Activated T-helper 2 cell treated with anti-CD3 and anti-CD28 coated beads, Interferon-gamma antibody, Interleukin-2, Interleukin-4, amounts not matched to agents 10 μg/mL and 5 μg/mL and 100 μg/mL, durations not matched to agents 14 hours and 24 hours and 36 hours (primary cell): ENCODE data around the gene KCP. TPM values are rescaled to one million over a fixed set of nuclear protein-coding genes. Genes with fewer than 3 reads are reported as not detected.

Source experiments
- DNase-seq: peaks from one replicate; pipeline ENCODE4 v3.0.0; 2021; ENCODE audit warnings: low spot score
- H3K27ac Mint-ChIP-seq: one replicate; pipeline ENCODE4 v1.8.0; 2021; ENCODE audit warnings: mixed read lengths
- H3K27me3 Mint-ChIP-seq: one replicate; pipeline ENCODE4 v1.8.0; 2021; ENCODE audit warnings: low read depth, mixed read lengths
- H3K36me3 Mint-ChIP-seq: one replicate; pipeline ENCODE4 v1.8.0; 2021; ENCODE audit warnings: low read depth, mixed read lengths
- H3K4me1 Mint-ChIP-seq: one replicate; pipeline ENCODE4 v1.8.0; 2021; ENCODE audit warnings: low read depth, mixed read lengths
- H3K4me3 Mint-ChIP-seq: one replicate; pipeline ENCODE4 v1.8.0; 2021; ENCODE audit warnings: low read depth, mild to moderate bottlenecking, moderate library complexity, mixed read lengths
- H3K9me3 Mint-ChIP-seq: one replicate; pipeline ENCODE4 v1.8.0; 2021; ENCODE audit warnings: mixed read lengths
- intact Hi-C: fragments of 100-400 bp; cut with micrococcal nuclease; formaldehyde crosslinking; loops from one replicate; pipeline ENCODE4 v1.15.1; 2023
- total RNA-seq: library from RNA; stranded (reverse); gene quantifications from 2 replicates; pipeline ENCODE4 v1.2.3, GENCODE V29; 2022

KCP gene
- total RNA-seq, 1 donor from 2014 or later: not detected

GRCh38 chr7:128889121-128889520 lies 21.4 kb downstream of the KCP start:
- Mint-ChIP-seq H3K27me3 (peaks cover 13% of the 10 kb centered on the region), H3K4me1 (no peaks in the 10 kb centered on the region), H3K9me3 (no peaks in the 10 kb centered on the region), H3K36me3 (no peaks in the 10 kb centered on the region), H3K4me3 (no peak overlapping the region), H3K27ac (no peak overlapping the region)
- DNase-seq: no peak
- intact Hi-C loops: loop anchor here (10.0 kb wide), 2 partner anchors 284 to 464 kb away; no protein-coding TSS in a partner anchor

DNA sequence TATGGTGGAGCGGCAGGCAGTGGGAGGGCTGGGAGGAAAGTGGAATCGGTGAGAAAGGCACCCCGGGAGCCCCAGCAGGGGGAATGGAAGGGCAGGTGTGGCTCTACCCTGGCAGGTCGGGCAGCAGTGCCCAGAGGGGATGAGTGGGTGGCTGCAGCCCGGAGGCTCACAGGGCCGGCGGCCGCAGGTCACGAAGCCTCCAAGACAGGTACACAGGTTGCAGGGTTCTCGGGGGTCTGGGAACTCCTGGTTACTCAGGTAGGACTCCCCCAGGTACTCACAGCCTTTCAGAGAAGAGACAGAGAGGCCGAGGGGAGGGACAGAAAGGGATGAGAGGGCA lies 21.8 kb downstream of the KCP start:
- no peaks in the 10 kb centered on the region for H3K4me1 Mint-ChIP-seq
- H3K27ac Mint-ChIP-seq: no peak overlapping the region
- peaks cover 13% of the 10 kb centered on the region for H3K27me3 Mint-ChIP-seq
- DNase-seq: no peak
- H3K9me3 Mint-ChIP-seq: no peaks in the 10 kb centered on the region
- no peaks in the 10 kb centered on the region for H3K36me3 Mint-ChIP-seq
- H3K4me3 Mint-ChIP-seq: no peak overlapping the region
- intact Hi-C loops: loop anchor here (10.0 kb wide), 2 partner anchors 284 to 464 kb away; no protein-coding TSS in a partner anchor

- no peaks in the 10 kb centered on the region for H3K36me3 Mint-ChIP-seq
- peaks cover 13% of the 10 kb centered on the region for H3K27me3 Mint-ChIP-seq
- no peaks in the 10 kb centered on the region for H3K9me3 Mint-ChIP-seq
- no peak overlapping the region for H3K4me3 Mint-ChIP-seq
- no peak for DNase-seq
- intact Hi-C loops: loop anchor here (10.0 kb wide), 2 partner anchors 283 to 463 kb away; no protein-coding TSS in a partner anchor
- no peak overlapping the region for H3K27ac Mint-ChIP-seq
- H3K4me1 Mint-ChIP-seq: no peaks in the 10 kb centered on the region
Measured at GRCh38 chr7:128888039-128888755, 22.3 kb downstream of the KCP start.

DNA sequence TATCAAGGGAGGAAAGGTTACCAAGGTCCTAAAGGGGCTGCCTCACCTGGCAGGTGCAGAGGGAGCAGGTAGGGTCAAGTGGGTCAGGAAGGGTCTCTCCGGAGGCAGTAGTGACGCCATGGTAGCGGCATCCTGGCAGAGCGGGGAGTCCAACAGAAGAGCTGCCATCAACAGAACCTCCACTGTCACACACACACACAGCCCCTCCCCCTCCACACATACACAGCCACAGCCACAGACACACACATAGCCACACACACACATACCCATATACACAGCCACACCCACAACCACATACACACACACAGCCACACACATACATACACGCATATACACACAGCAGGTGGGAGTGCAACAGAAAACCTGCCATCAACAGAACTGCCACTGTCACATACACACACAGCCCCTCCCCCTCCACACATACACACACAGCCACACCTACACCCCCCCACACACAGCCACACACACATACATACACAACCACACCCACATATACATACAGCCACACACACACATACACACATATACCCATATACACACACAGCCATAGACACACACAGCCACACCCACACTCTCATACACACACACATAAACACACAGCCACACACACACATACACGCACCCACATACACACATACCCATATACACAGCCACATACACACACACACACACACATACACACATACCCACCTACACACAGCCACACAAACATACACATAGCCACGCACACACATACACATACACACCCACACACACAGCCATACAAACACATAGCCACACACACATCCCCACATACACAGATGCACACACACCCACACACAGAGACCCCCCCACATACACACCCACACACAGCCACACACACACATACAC lies 23.1 kb downstream of the KCP start:
- Mint-ChIP-seq H3K36me3 (no peaks in the 10 kb centered on the region), H3K9me3 (no peaks in the 10 kb centered on the region), H3K4me3 (no peak overlapping the region), H3K27me3 (peaks cover 13% of the 10 kb centered on the region), H3K4me1 (no peaks in the 10 kb centered on the region), H3K27ac (no peak overlapping the region)
- no peak for DNase-seq
- intact Hi-C loops: loop anchor here (10.0 kb wide), 2 partner anchors 283 to 463 kb away; no protein-coding TSS in a partner anchor

- H3K36me3 Mint-ChIP-seq: no peaks in the 10 kb centered on the region
- H3K4me3 Mint-ChIP-seq: no peak overlapping the region
- peaks cover 9% of the 10 kb centered on the region for H3K27me3 Mint-ChIP-seq
- H3K9me3 Mint-ChIP-seq: no peaks in the 10 kb centered on the region
- H3K27ac Mint-ChIP-seq: no peak overlapping the region
- intact Hi-C loops: loop anchor here (10.0 kb wide), 2 partner anchors 282 to 462 kb away; no protein-coding TSS in a partner anchor
- no peak for DNase-seq
- H3K4me1 Mint-ChIP-seq: no peaks in the 10 kb centered on the region
Measured at GRCh38 chr7:128886391-128887168, 23.9 kb downstream of the KCP start.

- Mint-ChIP-seq H3K9me3 (no peaks in the 10 kb centered on the region), H3K27me3 (peaks cover 9% of the 10 kb centered on the region), H3K36me3 (no peaks in the 10 kb centered on the region), H3K27ac (no peak overlapping the region), H3K4me3 (no peak overlapping the region), H3K4me1 (no peaks in the 10 kb centered on the region)
- no peak for DNase-seq
- intact Hi-C loops: loop anchor here (10.0 kb wide), 2 partner anchors 281 to 461 kb away; no protein-coding TSS in a partner anchor
Measured at GRCh38 chr7:128885370-128886187, 24.9 kb downstream of the KCP start.

DNA sequence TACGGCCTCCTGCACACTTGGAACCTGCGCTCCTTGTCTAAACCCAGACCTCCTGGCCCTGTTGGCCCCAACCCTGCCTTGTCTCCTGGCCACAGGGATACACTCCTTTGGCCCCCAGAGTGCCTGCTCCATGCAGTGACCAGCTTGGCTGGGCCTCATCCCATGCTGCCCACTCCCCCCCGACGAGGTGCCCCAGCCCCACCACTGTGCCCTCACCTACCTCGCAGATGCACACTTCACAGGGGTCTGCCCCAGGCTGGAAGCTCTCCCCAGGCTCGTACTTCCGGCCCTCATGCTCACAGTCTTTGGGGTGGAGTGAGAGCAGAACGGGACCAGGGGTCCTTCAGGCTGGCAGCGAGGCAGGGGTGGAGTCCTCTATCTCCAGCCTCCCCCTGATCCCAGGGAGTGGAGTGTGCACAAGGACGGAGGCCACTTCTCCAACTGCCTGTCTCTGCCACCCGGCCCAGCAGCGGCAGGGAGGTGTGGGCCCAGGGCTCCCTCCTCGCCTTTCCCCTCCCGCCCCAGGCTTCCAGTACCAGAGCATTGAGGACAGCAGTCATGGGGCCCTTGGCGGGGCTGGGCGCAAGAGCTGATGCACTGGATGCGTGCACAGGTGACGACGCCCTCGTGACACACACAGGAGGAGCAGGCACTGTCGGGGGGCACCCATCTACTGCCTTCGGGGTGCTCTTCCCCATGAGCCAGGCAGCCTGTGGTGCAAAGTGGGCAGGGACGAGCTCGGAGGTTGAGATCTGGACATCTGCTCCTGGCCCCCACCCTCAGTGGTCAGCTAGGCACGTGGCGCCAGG lies 25.7 kb downstream of the KCP start:
- intact Hi-C loops: loop anchor here (10.0 kb wide), 2 partner anchors 280 to 460 kb away; no protein-coding TSS in a partner anchor
- no peak overlapping the region for H3K27ac Mint-ChIP-seq
- H3K4me1 Mint-ChIP-seq: no peaks in the 10 kb centered on the region
- no peaks in the 10 kb centered on the region for H3K9me3 Mint-ChIP-seq
- no peaks in the 10 kb centered on the region for H3K36me3 Mint-ChIP-seq
- H3K4me3 Mint-ChIP-seq: no peak overlapping the region
- peaks cover 4% of the 10 kb centered on the region for H3K27me3 Mint-ChIP-seq
- no peak for DNase-seq

DNA sequence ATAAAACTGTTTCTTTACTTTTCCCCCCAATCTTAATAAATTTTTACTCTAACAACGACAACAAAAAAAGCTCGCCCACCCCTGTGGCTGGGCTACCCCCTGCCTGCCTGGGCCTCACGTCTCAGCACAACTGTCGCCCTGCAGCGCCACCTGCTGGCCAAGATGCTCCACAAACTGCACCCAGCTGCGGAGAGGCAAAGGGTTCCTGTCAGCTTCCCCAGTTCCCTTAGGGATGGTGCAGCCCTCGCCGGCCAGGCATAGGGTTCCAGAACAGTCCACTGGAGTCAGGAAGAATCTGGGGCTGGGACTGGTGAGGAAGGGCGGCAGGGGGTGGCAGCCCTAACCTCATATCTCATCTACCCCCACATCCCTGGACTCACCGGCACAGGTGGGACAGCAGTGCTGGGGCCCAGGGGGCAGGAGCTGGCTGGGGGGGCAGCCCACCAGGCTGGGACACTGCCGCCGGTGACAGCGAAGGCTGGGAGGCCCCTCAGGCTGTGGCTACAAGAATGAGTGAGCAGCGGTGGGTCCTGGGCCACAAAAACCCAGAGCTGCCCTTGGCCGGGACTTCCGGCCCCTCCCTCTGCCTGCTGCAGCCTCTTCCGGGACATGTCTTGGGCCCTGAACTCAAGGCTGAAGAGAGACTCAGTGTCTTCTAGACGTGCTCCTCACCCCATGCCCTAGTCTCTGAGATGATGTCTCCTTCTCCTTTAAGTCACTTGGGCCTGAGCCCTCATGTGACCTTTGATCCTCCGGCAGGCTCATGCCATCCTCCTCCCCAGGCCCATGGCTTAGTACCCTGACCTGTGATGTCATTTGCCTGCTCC lies 26.7 kb downstream of the KCP start:
- no peak overlapping the region for H3K27ac Mint-ChIP-seq
- H3K36me3 Mint-ChIP-seq: no peaks in the 10 kb centered on the region
- no peaks in the 10 kb centered on the region for H3K9me3 Mint-ChIP-seq
- H3K4me3 Mint-ChIP-seq: no peak overlapping the region
- peak; percentile 69 for DNase-seq
- peaks cover 2% of the 10 kb centered on the region for H3K27me3 Mint-ChIP-seq
- no peaks in the 10 kb centered on the region for H3K4me1 Mint-ChIP-seq
- intact Hi-C loops: loop anchor here (2.0 to 10.0 kb wide), 3 partner anchors 41 to 459 kb away; no protein-coding TSS in a partner anchor

DNA sequence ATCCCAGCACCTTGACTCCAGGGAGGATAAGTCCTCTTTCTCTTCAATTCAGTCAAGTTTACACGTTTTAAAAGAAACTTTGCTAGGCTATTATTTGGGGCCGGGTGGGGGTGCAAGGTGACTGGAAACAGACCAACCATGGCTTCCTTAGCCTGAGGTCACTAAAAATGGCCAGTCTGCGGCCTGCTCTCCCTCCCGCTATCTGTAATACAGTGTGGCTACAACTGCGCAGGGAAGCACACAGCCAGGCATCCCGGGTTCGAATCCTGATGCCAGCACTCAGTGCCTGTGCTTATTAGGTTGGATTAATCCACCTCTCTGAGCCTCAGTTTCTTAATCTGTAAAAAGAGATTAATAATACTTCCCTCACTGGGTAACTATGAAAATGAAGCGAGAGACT lies 28.4 kb downstream of the KCP start:
- Mint-ChIP-seq H3K4me3 (no peak overlapping the region), H3K27me3 (peaks cover 2% of the 10 kb centered on the region)

DNA sequence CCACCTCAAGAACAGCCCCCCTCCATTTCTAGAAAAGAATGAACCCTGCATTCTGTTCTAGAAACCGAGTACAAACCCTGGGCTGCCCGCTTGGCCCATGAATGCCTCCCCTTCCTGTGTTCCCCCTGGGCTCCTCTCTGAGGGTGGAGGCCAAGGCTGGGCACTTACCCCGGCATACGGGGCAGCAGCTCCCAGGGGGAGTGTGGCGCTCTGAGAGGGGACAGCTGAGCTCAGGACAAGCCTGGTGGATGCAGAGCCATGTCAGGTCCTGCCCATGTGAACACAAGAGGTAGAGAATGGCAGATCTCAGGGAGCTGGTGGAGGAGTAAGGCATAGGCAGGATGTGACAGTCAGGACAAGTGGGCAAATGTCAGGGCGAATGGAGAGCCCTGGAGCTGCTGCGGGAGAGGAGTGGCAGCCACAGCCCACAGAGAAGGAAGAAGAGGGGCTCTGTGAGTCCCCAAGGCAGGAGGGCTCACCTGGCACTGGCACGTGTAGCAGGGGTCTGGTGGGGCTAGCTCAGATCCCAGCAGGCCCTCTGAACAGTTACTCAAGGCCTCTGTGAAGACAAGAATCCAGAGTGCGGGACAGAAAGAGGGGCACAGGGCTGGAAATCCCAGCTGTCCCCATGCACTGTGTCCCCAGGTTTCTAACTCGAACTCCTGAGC lies 28.9 kb downstream of the KCP start:
- Mint-ChIP-seq H3K27me3 (peaks cover 2% of the 10 kb centered on the region), H3K27ac (no peak overlapping the region), H3K36me3 (no peaks in the 10 kb centered on the region), H3K9me3 (no peaks in the 10 kb centered on the region), H3K4me3 (no peak overlapping the region), H3K4me1 (no peaks in the 10 kb centered on the region)
- intact Hi-C loops: loop anchor here (2.0 to 10.0 kb wide), 3 partner anchors 39 to 457 kb away; no protein-coding TSS in a partner anchor
- no peak for DNase-seq

More for the DNA sequence above, 28.4 kb downstream of the KCP start:
- Mint-ChIP-seq H3K4me1 (no peaks in the 10 kb centered on the region), H3K36me3 (no peaks in the 10 kb centered on the region), H3K9me3 (no peaks in the 10 kb centered on the region), H3K27ac (no peak overlapping the region)
- intact Hi-C loops: loop anchor here (2.0 to 10.0 kb wide), 3 partner anchors 39 to 457 kb away; no protein-coding TSS in a partner anchor
- no peak for DNase-seq
